Upper lobe of right lung (tissue), 1 donor: Measurements from ENCODE around the gene CDC123. TPM values are rescaled to one million over a fixed set of nuclear protein-coding genes. Genes with fewer than 3 reads are reported as not detected.

ENCODE experiments used
- ATAC-seq: fragments of 200-7000 bp; cut with Tn5 transposase; one replicate; pipeline ENCODE4 v1.9.1; 2020; ENCODE audit warnings: mild to moderate bottlenecking, moderate library complexity
- DNase-seq: peaks from one replicate; pipeline ENCODE4 v3.0.0-alpha.2; 2020
- H3K27ac ChIP-seq: fragments of 200-600 bp; one replicate; pipeline ENCODE4 v1.8.0; 2022
- H3K27me3 ChIP-seq: fragments of 200-600 bp; one replicate; pipeline ENCODE4 v1.8.0; 2022; ENCODE audit warnings: mild to moderate bottlenecking
- H3K36me3 ChIP-seq: fragments of 200-600 bp; one replicate; pipeline ENCODE4 v1.8.0; 2022
- H3K4me1 ChIP-seq: fragments of 200-600 bp; one replicate; pipeline ENCODE4 v1.8.0; 2022
- H3K4me3 ChIP-seq: fragments of 200-600 bp; one replicate; pipeline ENCODE4 v1.8.0; 2022; ENCODE audit warnings: mild to moderate bottlenecking
- H3K9me3 ChIP-seq: fragments of 200-600 bp; one replicate; pipeline ENCODE4 v1.8.0; 2022
- CTCF ChIP-seq: fragments of 200-600 bp; IDR thresholded peaks from one replicate; pipeline ENCODE4 v1.8.0; 2022; ENCODE audit warnings: antibody characterized with exemption
- intact Hi-C: fragments of 100-400 bp; cut with DNase I; formaldehyde crosslinking; loops from one replicate; pipeline ENCODE4 v1.11.0; 2022
- total RNA-seq: library from RNA; stranded (reverse); fragmentation: NEBNext Ultra II Directional; extraction: Animal tissue kit (Norgen Biotek cat#: 25700); gene quantifications from one replicate; pipeline ENCODE4 v1.2.1, GENCODE V29; 2021
- donor health status: DM: no; HTN: yes; CAD: no; lungs with severe emphysema.

Gene CDC123
- total RNA-seq, 1 donor from 2014 or later: 44.3 TPM

GRCh38 chr10:12201543-12201942 lies 5.6 kb downstream of the CDC123 start:
- Histone ChIP-seq H3K4me3 (no peak overlapping the region), H3K27me3 (no peaks in the 10 kb centered on the region), H3K4me1 (peaks cover 14% of the 10 kb centered on the region), H3K36me3 (peaks cover 50% of the 10 kb centered on the region), H3K27ac (no peak overlapping the region), H3K9me3 (no peaks in the 10 kb centered on the region)
- DNase-seq: no peak
- TF ChIP-seq CTCF: no peak
- ATAC-seq: no peak
- intact Hi-C loops: no loop called here

- H3K4me1 ChIP-seq: peaks cover 8% of the 10 kb centered on the region
- H3K27me3 ChIP-seq: no peaks in the 10 kb centered on the region
- ATAC-seq (no peak), DNase-seq (no peak)
- no peak overlapping the region for H3K27ac ChIP-seq
- TF ChIP-seq CTCF: no peak
- peaks cover 50% of the 10 kb centered on the region for H3K36me3 ChIP-seq
- no peak overlapping the region for H3K4me3 ChIP-seq
- H3K9me3 ChIP-seq: no peaks in the 10 kb centered on the region
- intact Hi-C loops: no loop called here
These were observed 6.2 kb downstream of the CDC123 start for GRCh38 chr10:12202226-12202625.

GRCh38 chr10:12205082-12205481 lies 9.1 kb downstream of the CDC123 start:
- no peak for DNase-seq
- H3K27ac ChIP-seq: no peak overlapping the region
- H3K36me3 ChIP-seq: peaks cover 60% of the 10 kb centered on the region
- no peak for ATAC-seq
- TF ChIP-seq CTCF: no peak
- H3K9me3 ChIP-seq: no peaks in the 10 kb centered on the region
- intact Hi-C loops: no loop called here
- no peak overlapping the region for H3K4me3 ChIP-seq
- no peaks in the 10 kb centered on the region for H3K4me1 ChIP-seq
- H3K27me3 ChIP-seq: no peaks in the 10 kb centered on the region

GRCh38 chr10:12207114-12207513 lies 11.1 kb downstream of the CDC123 start:
- no peaks in the 10 kb centered on the region for H3K27me3 ChIP-seq

GRCh38 chr10:12208460-12208859 lies 12.5 kb downstream of the CDC123 start:
- no peaks in the 10 kb centered on the region for H3K4me1 ChIP-seq
- no peak for TF ChIP-seq CTCF
- no peak overlapping the region for H3K4me3 ChIP-seq
- DNase-seq (no peak), ATAC-seq (no peak)
- H3K36me3 ChIP-seq: peaks cover 58% of the 10 kb centered on the region
- no peak overlapping the region for H3K27ac ChIP-seq
- no peaks in the 10 kb centered on the region for H3K9me3 ChIP-seq
- no peaks in the 10 kb centered on the region for H3K27me3 ChIP-seq
- intact Hi-C loops: no loop called here

More at GRCh38 chr10:12207114-12207513, 11.1 kb downstream of the CDC123 start:
- ATAC-seq (no peak), DNase-seq (no peak)
- Histone ChIP-seq H3K36me3 (peaks cover 64% of the 10 kb centered on the region), H3K4me3 (no peak overlapping the region), H3K4me1 (no peaks in the 10 kb centered on the region), H3K9me3 (no peaks in the 10 kb centered on the region), H3K27ac (no peak overlapping the region)
- intact Hi-C loops: no loop called here
- TF ChIP-seq CTCF: no peak

- peaks cover 68% of the 10 kb centered on the region for H3K36me3 ChIP-seq
These were observed 16.5 kb downstream of the CDC123 start for GRCh38 chr10:12212454-12212853.

More at GRCh38 chr10:12212454-12212853, 16.5 kb downstream of the CDC123 start:
- ATAC-seq: no peak
- Histone ChIP-seq H3K4me3 (no peak overlapping the region), H3K27me3 (no peaks in the 10 kb centered on the region), H3K4me1 (no peaks in the 10 kb centered on the region), H3K27ac (no peak overlapping the region), H3K9me3 (no peaks in the 10 kb centered on the region)
- no peak for TF ChIP-seq CTCF
- DNase-seq: no peak
- intact Hi-C loops: no loop called here
